GM19240 (cell line): ENCODE results near the gene SUGCT.
"Not testable (repeated sequence)": the region's sequence is repeated elsewhere in the genome, so short reads cannot be mapped to it uniquely, and the experiment has no call there.

Experiments used
- DNase-seq: peaks from one replicate; pipeline ENCODE4 v3.0.0; 2011; ENCODE audit warnings: low spot score; ENCODE audit not compliant: insufficient read length

The SUGCT gene

GRCh38 chr7:40199076-40199802 lies 64.4 kb downstream of the SUGCT start:
- DNase-seq = no peak

- DNase-seq = no peak
These were observed 66.0 kb downstream of the SUGCT start for GRCh38 chr7:40200791-40201190.

- no peak for DNase-seq
These were observed 68.0 kb downstream of the SUGCT start for GRCh38 chr7:40202851-40203250.

DNA sequence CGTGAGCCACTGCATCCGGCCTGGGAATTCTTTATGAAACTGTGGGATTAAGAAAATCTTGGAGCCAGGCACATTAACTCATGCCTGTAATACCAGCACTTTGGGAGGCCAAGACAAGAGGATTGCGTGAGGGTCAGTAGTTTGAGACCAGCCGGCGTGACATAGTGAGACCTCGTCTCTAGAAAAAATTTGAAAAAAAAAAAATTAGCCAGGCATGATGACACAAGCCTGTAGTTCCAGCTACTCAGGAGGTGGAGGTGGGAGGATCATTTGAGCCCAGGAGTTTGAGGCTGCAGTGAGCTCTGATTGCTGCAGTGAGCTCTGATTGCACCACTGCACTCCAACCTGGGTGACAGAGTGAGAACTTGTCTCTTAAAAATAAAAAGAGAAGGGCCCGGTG lies 69.8 kb downstream of the SUGCT start:
- no peak for DNase-seq

DNA sequence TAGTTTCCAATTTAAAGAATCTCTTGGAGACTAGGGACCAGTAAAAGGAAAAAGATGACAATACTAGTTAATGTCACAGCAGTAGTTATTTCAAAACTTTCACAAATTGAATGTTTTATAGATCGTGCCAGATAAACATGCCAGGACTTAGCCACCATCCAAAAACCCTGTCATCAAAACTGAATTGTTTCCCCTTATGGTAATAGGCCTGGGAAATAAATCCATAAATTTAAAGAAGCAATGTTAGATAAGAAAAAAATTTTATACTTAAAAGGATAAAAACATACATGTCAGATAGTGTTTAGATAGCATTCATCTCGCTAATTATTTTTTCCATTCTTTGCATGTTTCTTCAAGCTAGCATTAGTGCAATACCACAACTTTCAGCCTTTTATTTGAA lies 71.2 kb downstream of the SUGCT start:
- no peak for DNase-seq

DNA sequence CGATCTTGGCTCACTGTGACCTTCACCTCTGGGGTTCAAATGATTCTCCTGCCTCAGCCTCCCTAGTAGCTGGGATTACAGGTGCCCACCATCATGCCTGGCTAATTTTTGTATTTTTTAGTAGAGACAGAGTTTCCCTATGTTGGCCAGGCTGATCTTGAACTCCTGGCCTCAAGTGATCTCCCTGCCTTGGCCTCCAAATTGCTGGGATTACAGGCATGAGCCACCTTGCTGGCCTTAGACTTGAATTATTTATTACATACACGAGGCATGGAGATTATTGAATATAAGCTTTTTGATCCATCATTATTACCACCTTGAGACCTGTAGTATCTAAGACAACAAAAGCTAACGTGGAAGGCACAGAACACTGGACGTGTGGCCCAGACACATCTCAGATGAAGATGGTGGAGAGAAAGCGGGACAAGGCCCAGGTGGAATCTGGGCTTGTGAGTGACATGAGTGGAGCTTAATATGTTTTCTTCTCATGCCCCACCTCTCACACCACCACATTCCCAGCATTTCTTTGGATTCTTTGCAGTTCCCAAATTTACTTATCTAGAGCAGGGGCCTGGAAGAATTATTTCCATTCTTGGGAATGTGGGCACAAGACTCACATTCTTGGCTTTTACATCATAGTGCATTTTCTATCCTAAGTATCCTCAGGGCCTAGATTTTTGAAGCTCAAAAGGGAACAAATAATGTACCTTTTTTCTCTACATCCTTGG lies 76.6 kb downstream of the SUGCT start:
- DNase-seq = no peak

- DNase-seq = no peak
These were observed 78.5 kb downstream of the SUGCT start for GRCh38 chr7:40213291-40213690.

GRCh38 chr7:40213856-40214255 lies 79.1 kb downstream of the SUGCT start:
- no peak for DNase-seq

- not testable (repeated sequence) for DNase-seq
These were observed 83.8 kb downstream of the SUGCT start for GRCh38 chr7:40218612-40219011.

- no peak for DNase-seq
These were observed 85.1 kb downstream of the SUGCT start for GRCh38 chr7:40219917-40220316.

- no peak for DNase-seq
These were observed 85.7 kb downstream of the SUGCT start for GRCh38 chr7:40220421-40220911.

- no peak for DNase-seq
These were observed 87.0 kb downstream of the SUGCT start for GRCh38 chr7:40221836-40222235.

DNA sequence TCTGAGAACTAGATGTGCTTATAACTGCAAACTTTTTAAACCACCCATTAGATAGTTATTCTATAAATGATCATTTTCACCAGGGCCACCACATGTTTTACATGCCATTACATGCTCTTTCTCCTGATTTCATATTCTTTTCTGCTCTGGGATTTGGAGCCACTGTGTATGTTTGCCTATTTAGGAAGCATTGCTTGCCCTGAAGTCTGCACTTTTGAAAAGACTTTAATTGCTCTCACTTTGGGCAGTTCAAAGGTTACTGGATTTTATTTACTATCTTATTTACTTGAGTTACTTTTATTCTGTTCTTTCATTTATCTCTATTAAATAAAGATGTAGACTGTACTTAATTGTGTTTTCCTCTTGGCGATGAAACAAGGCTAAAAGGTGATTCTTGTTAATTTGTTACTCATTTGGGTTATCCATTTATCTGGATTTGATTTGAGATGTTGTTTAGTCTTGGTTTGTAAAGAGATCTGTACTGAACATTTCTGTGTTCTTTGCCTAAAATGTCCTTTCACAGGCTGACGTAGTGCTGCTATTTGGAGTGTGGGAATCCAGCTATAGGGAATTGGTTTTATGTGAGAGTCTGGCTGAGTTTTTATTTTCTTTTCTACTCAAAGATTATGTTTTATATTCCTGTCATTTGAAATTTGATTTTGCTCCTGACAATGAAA lies 88.8 kb downstream of the SUGCT start:
- DNase-seq = no peak

- no peak for DNase-seq
These were observed 95.3 kb downstream of the SUGCT start for GRCh38 chr7:40230101-40230500.

- no peak for DNase-seq
These were observed 97.0 kb downstream of the SUGCT start for GRCh38 chr7:40231796-40232195.

GRCh38 chr7:40232242-40232893 lies 97.6 kb downstream of the SUGCT start:
- DNase-seq = peak; percentile 3

- DNase-seq = no peak
These were observed 99.2 kb downstream of the SUGCT start for GRCh38 chr7:40234046-40234445.

DNA sequence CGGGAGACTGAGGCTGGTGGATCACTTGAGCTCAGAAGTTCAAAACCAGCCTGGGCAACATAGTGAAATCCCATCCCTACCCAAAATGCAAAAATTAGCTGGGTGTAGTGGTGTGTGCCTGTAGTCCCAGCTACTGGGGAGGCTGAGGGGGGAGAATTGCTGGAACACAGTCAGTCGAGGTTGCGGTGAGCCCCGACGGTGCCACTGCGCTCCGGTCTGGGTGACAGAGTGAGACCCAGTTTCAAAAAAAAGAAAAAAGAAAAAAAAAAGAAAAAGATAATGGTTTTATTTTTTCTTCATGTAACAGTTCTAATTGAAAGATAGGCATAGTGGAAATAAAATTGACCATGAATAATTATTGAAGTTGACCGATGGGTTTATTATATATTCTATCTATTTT lies 99.9 kb downstream of the SUGCT start:
- no peak for DNase-seq

DNA sequence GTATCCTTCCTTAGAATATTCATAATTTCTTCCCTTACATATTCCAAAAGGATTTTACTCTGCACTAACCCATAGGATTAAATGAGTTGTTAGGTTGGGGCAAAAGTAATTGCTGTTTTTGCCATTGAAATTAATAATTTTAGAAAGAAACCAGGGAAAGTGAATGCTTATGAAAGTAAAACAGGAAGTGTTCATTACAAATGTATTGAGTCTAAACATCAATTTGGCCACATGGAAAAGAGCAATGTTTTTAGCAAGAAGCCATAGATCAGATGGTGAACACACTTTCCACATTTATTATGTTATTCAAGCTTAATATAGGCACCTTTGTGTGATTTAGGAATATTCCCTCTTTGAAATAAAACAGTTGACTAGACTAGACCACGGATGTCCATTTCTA lies 102.9 kb downstream of the SUGCT start:
- DNase-seq = no peak

GRCh38 chr7:40239755-40240303 lies 105.0 kb downstream of the SUGCT start:
- no peak for DNase-seq

DNA sequence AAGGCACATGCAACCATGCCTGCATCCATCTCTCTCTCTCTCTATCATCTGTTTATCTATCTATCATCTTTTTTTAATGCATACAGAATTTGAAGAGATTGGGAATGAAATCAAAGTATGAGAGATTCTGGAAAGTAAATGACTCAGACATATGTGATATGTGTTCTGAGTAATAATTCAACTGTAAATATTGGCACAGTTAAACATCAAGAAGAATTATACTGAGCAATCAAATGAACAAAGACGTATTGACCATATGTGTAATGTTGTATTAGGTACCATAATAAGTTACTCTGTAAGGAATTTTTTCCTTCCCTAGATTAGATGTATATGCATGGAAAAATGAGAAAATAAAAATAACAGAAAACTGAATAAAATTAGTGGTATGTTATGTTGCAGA lies 108.3 kb downstream of the SUGCT start:
- no peak for DNase-seq
